ENCODE measurements around the gene COL20A1. TPM values are rescaled to one million over a fixed set of nuclear protein-coding genes. Genes with fewer than 3 reads are reported as not detected.

The COL20A1 gene
- total RNA-seq, 1 experiment from 2014 or later = 2.3 TPM

DNA sequence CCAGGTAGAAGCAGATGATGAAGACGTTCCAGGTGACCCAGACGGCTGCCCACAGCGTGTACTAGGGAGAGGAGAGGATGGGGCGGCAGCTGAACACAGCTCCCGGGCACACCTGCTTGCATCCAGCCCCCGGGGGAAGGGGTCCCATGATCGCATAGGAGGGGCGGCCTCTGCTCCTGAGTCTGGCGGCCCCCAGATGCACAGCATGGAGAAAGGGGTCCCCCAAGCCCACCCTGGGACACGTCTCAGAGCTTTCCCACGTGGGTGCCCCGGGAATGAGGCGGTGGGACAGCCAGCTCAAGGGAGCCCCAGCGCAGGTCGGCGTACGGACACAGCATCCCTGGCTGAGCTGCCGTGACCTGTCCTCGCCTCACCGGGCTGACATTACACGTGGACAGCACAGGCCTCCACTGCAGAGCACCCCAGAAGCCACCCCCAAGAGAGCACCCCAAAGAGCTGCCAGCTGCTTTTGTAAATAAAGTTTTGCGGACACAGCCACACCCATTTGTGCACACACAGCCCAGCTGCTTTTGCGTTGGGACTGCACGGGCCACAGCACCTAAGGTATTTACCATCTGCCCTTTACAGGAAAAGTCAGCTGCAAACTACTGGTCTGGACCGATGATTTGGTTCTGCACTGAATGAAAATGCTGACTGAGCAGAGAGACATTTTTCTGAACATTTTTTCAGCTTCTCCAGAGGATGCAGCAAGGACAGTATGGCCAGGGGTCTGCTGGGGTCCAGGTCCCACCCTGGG, 44.0 kb upstream of the COL20A1 start:
- Histone ChIP-seq H3K79me1 (ENCODE audit: insufficient read depth, low read depth, low read length, poor library complexity, severe bottlenecking) (no peaks in the 10 kb centered on the region), H2AK5ac (ENCODE audit: insufficient read length, low read length) (no peak overlapping the region), H3K27ac (ENCODE audit: insufficient read length, low read depth, low read length) (no peak overlapping the region), H4K8ac (replicated peaks; ENCODE audit: insufficient read length, low read depth, low read length) (no peak overlapping the region), H3K4ac (ENCODE audit: low read depth, low read length) (no peak overlapping the region), H3K18ac (ENCODE audit: insufficient read length, low read depth, low read length) (no peak overlapping the region), H3K4me1 (ENCODE audit: insufficient read depth, low read length) (no peaks in the 10 kb centered on the region), H3K9ac (ENCODE audit: extremely low read depth, insufficient read length, low read length) (no peak overlapping the region), H2BK120ac (ENCODE audit: low read depth, low read length, poor library complexity, severe bottlenecking) (no peak overlapping the region), H3K4me2 (ENCODE audit: insufficient read depth, insufficient read length, low read length) (no peak overlapping the region), H2BK15ac (ENCODE audit: low read depth, low read length) (no peak overlapping the region), H2BK20ac (ENCODE audit: low read depth, low read length, poor library complexity, severe bottlenecking) (no peak overlapping the region), H3T11ph (ENCODE audit: low read length) (no peak overlapping the region), H3K56ac (ENCODE audit: insufficient read length, low read depth, low read length) (no peak overlapping the region), H3K27me3 (ENCODE audit: insufficient read depth, low read length) (peaks cover 4% of the 10 kb centered on the region; the same call in 1 of the 2 replicates), H2BK12ac (ENCODE audit: insufficient read length, low read depth, low read length) (no peak overlapping the region), H2AFZ (ENCODE audit: low read length) (no peak overlapping the region), H3K9me3 (ENCODE audit: control insufficient read depth, low read depth, low read length) (no peaks in the 10 kb centered on the region), H3K23me2 (ENCODE audit: insufficient read length, low read depth, low read length, poor library complexity, severe bottlenecking) (peaks cover 8% of the 10 kb centered on the region), H4K20me1 (ENCODE audit: control insufficient read depth, insufficient read depth, insufficient read length) (no peaks in the 10 kb centered on the region), H2BK5ac (ENCODE audit: insufficient read length, low read length) (no peak overlapping the region), H3K23ac (ENCODE audit: insufficient read length, low read depth, low read length) (no peak overlapping the region), H3K14ac (ENCODE audit: insufficient read depth, low read length) (no peak overlapping the region), H3K79me2 (ENCODE audit: insufficient read depth, low read length) (no peaks in the 10 kb centered on the region), H4K91ac (ENCODE audit: insufficient read length, low read depth, low read length) (no peak overlapping the region), H4K5ac (ENCODE audit: insufficient read length, low read depth, low read length) (no peak overlapping the region)
- DNase-seq = no peak
- TF ChIP-seq CTCF (conservative IDR thresholded peaks at IDR 0.05) = no peak
- Mint-ChIP-seq H3K4me1 (peaks cover 26 to 32% of the 10 kb centered on the region in 2 experiments), H3K27ac (peak overlapping the region in 2 of 3 experiments; percentile 71 to 82; a peak in 4 of 7 replicates), H3K4me3 (peak overlapping the region in 1 of 2 experiments; percentile 32; a peak in 1 of 5 replicates), H3K9me3 (peaks cover 2 to 5% of the 10 kb centered on the region in 2 experiments; a peak in 2 of 5 replicates), H3K27me3 (ENCODE audit: low read depth) (peaks cover 35% of the 10 kb centered on the region), H3K36me3 (ENCODE audit: insufficient read depth in 1 of 3, low read depth in 3 of 3) (peaks cover 0 to 4% (median 0%) of the 10 kb centered on the region in 3 experiments; a peak in 2 of 7 replicates)
- WGBS (ENCODE audit: extremely low coverage, insufficient read length, low lambda C conversion rate) = no CpG with 5 or more reads among the region's 25 CpGs

Data from H9 (cell line).